SK-N-SH (cell line): ENCODE results near the gene DGLUCY. TPM values are rescaled to one million over a fixed set of nuclear protein-coding genes. Genes with fewer than 3 reads are reported as not detected.

Source experiments
- CTCF ChIA-PET: fragments of 300-600, 350-600 bp; formaldehyde crosslinking; extraction: SDS; loops from one replicate; lab custom pipeline; 2021; lab: Yijun Ruan, JAX
- POLR2A ChIA-PET: fragments of 350-600 bp; sonication (Branson Sonifier 250); formaldehyde crosslinking; extraction: SDS; loops from one replicate; lab custom pipeline; 2020; ENCODE audit warnings: antibody characterized with exemption, inconsistent platforms; lab: Yijun Ruan, JAX
- DNase-seq: peaks from one replicate; pipeline ENCODE4 v3.0.0; 2012
- H2AFZ ChIP-seq: fragments of 200-600 bp; sonication (generic); 2 replicates; pipeline ENCODE4 v1.8.1; 2016; ENCODE audit warnings: antibody characterized with exemption, mild to moderate bottlenecking, low read depth
- H3F3A ChIP-seq: fragments of 200-600 bp; sonication (generic); replicated peaks from 2 replicates; pipeline ENCODE3; 2016; ENCODE audit warnings: antibody characterized with exemption, mild to moderate bottlenecking; ENCODE audit not compliant: insufficient read depth
- H3K27ac ChIP-seq, 2 experiments: fragments of 200-500 bp in 1 of 2; fragments of 200-600 bp in 1 of 2; sonication (Bioruptor generic) in 1 of 2; sonication (generic), shearing (Covaris generic) in 1 of 2; 2 replicates each; pipeline versions ENCODE4 v1.5.1 to v1.6.1; 2014 to 2016; ENCODE audit warnings: low read depth in 2 of 2, inconsistent platforms in 1 of 2, low read length in 1 of 2, mild to moderate bottlenecking in 1 of 2, mixed read lengths in 1 of 2
- H3K27me3 ChIP-seq: fragments of 200-600 bp; sonication (generic), shearing (Covaris generic); 2 replicates; pipeline ENCODE4 v1.6.1; 2016; ENCODE audit warnings: mixed run types; ENCODE audit not compliant: insufficient read depth
- H3K36me3 ChIP-seq, 2 experiments: fragments of 200-500 bp in 1 of 2; fragments of 200-600 bp in 1 of 2; sonication (Bioruptor generic) in 1 of 2; sonication (generic) in 1 of 2; replicated peaks in 1 of 2; 2 replicates each; pipeline versions ENCODE3 to v1.5.1; 2014 to 2016; ENCODE audit warnings: low read length in 1 of 2, mild to moderate bottlenecking in 1 of 2; ENCODE audit not compliant: insufficient read depth in 2 of 2, control insufficient read depth in 1 of 2
- H3K4me1 ChIP-seq, 2 experiments: fragments of 200-500 bp in 1 of 2; fragments of 200-600 bp in 1 of 2; sonication (Bioruptor generic) in 1 of 2; sonication (generic), shearing (Covaris generic) in 1 of 2; 2 replicates each; pipeline versions ENCODE4 v1.5.1 to v1.6.1; 2014 to 2016; ENCODE audit warnings: low read depth in 1 of 2, low read length in 1 of 2, mixed run types in 1 of 2; ENCODE audit not compliant: insufficient read depth in 2 of 2, control insufficient read depth in 1 of 2
- H3K4me2 ChIP-seq: fragments of 200-600 bp; sonication (generic), shearing (Covaris generic); 2 replicates; pipeline ENCODE4 v1.6.1; 2017; ENCODE audit warnings: mixed run types
- H3K4me3 ChIP-seq, 2 experiments: fragments of 200-500 bp in 1 of 2; fragments of 200-600 bp in 1 of 2; sonication (Bioruptor generic) in 1 of 2; sonication (generic), shearing (Covaris generic) in 1 of 2; 2 replicates each; pipeline versions ENCODE4 v1.5.1 to v1.8.1; 2014 to 2016; ENCODE audit warnings: low read depth in 2 of 2, inconsistent platforms in 1 of 2, low read length in 1 of 2, mild to moderate bottlenecking in 1 of 2, mixed read lengths in 1 of 2, moderate library complexity in 1 of 2
- H3K79me2 ChIP-seq: fragments of 200-600 bp; sonication (generic); 2 replicates; pipeline ENCODE4 v1.8.1; 2017; ENCODE audit warnings: mild to moderate bottlenecking; ENCODE audit not compliant: insufficient read depth
- H3K9ac ChIP-seq: fragments of 200-600 bp; sonication (generic); 2 replicates; pipeline ENCODE4 v1.6.1; 2017; ENCODE audit warnings: mixed run types
- H3K9me2 ChIP-seq: fragments of 200-600 bp; sonication (generic); 2 replicates; pipeline ENCODE4 v1.6.1; 2017; ENCODE audit warnings: mixed run types
- H3K9me3 ChIP-seq: fragments of 200-600 bp; sonication (generic); 2 replicates; pipeline ENCODE4 v1.6.1; 2017; ENCODE audit warnings: mixed run types, mild to moderate bottlenecking, moderate library complexity
- H4K20me1 ChIP-seq: fragments of 200-600 bp; sonication (generic); 2 replicates; pipeline ENCODE4 v1.6.1; 2017; ENCODE audit warnings: mild to moderate bottlenecking, mixed run types; ENCODE audit not compliant: insufficient read depth
- CHD2 ChIP-seq: fragments of 150-350 bp; IDR thresholded peaks from 2 replicates; pipeline ENCODE4 v1.6.1; 2018; ENCODE audit warnings: low read length; ENCODE audit not compliant: partially characterized antibody
- ELF1 ChIP-seq: IDR thresholded peaks from 2 replicates; pipeline ENCODE4 v1.4.0; 2012
- EP300 ChIP-seq, 2 experiments: IDR thresholded peaks; 2 replicates each; pipeline versions ENCODE4 v1.4.0 to v1.6.1; 2012; ENCODE audit warnings: borderline replicate concordance in 1 of 2, low read depth in 1 of 2, low read length in 1 of 2
- EZH2phosphoT487 ChIP-seq: fragments of 200-600 bp; sonication (generic); IDR thresholded peaks from 2 replicates; pipeline ENCODE4 v1.6.1; 2017; ENCODE audit warnings: low read depth, mixed run types, mild to moderate bottlenecking, antibody characterized with exemption, moderate library complexity, borderline replicate concordance
- FOSL2 ChIP-seq: IDR thresholded peaks from 2 replicates; pipeline ENCODE4 v1.4.0; 2012; ENCODE audit warnings: low read depth, mild to moderate bottlenecking, moderate library complexity, borderline replicate concordance
- FOXJ3 ChIP-seq: sonication (generic); formaldehyde crosslinking; IDR thresholded peaks from 2 replicates; pipeline ENCODE4 v1.5.1; 2020; ENCODE audit warnings: mild to moderate bottlenecking, missing genetic modification reagents
- FOXM1 ChIP-seq: IDR thresholded peaks from 2 replicates; pipeline ENCODE4 v1.4.0; 2012; ENCODE audit warnings: low read depth, mild to moderate bottlenecking
- GABPA ChIP-seq: IDR thresholded peaks from 2 replicates; pipeline ENCODE4 v1.4.0; 2012; ENCODE audit warnings: low read depth, mild to moderate bottlenecking
- GATA2 ChIP-seq: sonication (generic); formaldehyde crosslinking; IDR thresholded peaks from 2 replicates; pipeline ENCODE4 v1.5.0; 2020; ENCODE audit warnings: mild to moderate bottlenecking, missing genetic modification reagents
- JUND ChIP-seq: IDR thresholded peaks from 2 replicates; pipeline ENCODE4 v1.4.0; 2012
- MEF2A ChIP-seq: IDR thresholded peaks from 2 replicates; pipeline ENCODE4 v1.4.0; 2012; ENCODE audit warnings: low read depth, borderline replicate concordance
- MXI1 ChIP-seq: IDR thresholded peaks from 2 replicates; pipeline ENCODE4 v1.6.1; 2012; ENCODE audit warnings: mild to moderate bottlenecking, low read depth, low read length, improper control_type of control experiment
- NFIC ChIP-seq: IDR thresholded peaks from 2 replicates; pipeline ENCODE4 v1.4.0; 2012; ENCODE audit warnings: borderline replicate concordance
- NRF1 ChIP-seq: IDR thresholded peaks from 2 replicates; pipeline ENCODE4 v1.6.1; 2012; ENCODE audit warnings: low read depth, mild to moderate bottlenecking, low read length
- PBX3 ChIP-seq: IDR thresholded peaks from 2 replicates; pipeline ENCODE4; 2012
- RCOR1 ChIP-seq: fragments of 150-350 bp; IDR thresholded peaks from 2 replicates; pipeline ENCODE4 v1.6.1; 2017; ENCODE audit warnings: antibody characterized with exemption, low read length
- REST ChIP-seq: IDR thresholded peaks from 2 replicates; pipeline ENCODE4 v1.6.1; 2012; ENCODE audit warnings: mild to moderate bottlenecking, low read depth, low read length, moderate library complexity
- RFX5 ChIP-seq: IDR thresholded peaks from 2 replicates; pipeline ENCODE4 v1.6.1; 2012; ENCODE audit warnings: mild to moderate bottlenecking, improper control_type of control experiment, low read length
- SMC3 ChIP-seq: IDR thresholded peaks from 2 replicates; pipeline ENCODE4 v1.6.1; 2012; ENCODE audit warnings: low read depth, low read length, improper control_type of control experiment
- TCF12 ChIP-seq: IDR thresholded peaks from 2 replicates; pipeline ENCODE4 v1.4.0; 2012
- TEAD4 ChIP-seq: IDR thresholded peaks from 2 replicates; pipeline ENCODE4 v1.4.0; 2012; ENCODE audit warnings: mild to moderate bottlenecking, borderline replicate concordance; ENCODE audit not compliant: insufficient read depth
- USF2 ChIP-seq: fragments of 150-350 bp; IDR thresholded peaks from 2 replicates; pipeline ENCODE4 v1.6.1; 2017; ENCODE audit warnings: antibody characterized with exemption, low read length, low read depth, borderline replicate concordance
- ZBTB33 ChIP-seq: IDR thresholded peaks from 2 replicates; pipeline ENCODE4 v1.4.0; 2012; ENCODE audit warnings: low read depth, borderline replicate concordance
- WGBS: methylation state at CpG from one replicate; pipeline ENCODE4 v1.1.6; 2017; ENCODE audit warnings: low lambda C conversion rate; 5-methylcytosine and 5-hydroxymethylcytosine counted together
- polyA plus RNA-seq, 3 experiments: library from polyadenylated mRNA; depleted of rRNA; stranded (reverse); fragments of >200 nt; gene quantifications; 2 replicates each; pipeline ENCODE4 v1.2.3, GENCODE V29; 2012

DGLUCY gene
- polyA plus RNA-seq, 1 of the 3 experiments (the other 2 are of a cell fraction), result 17.2 TPM

GRCh38 chr14:91195881-91196280 lies 82.0 kb downstream of the DGLUCY start:
- H2AFZ ChIP-seq, result no peak overlapping the region
- no peaks in the 10 kb centered on the region for H4K20me1 ChIP-seq
- H3K27ac ChIP-seq, result no peak overlapping the region
- H3F3A ChIP-seq, result no peaks in the 10 kb centered on the region
- ChIA-PET POLR2A (no interaction called here), CTCF (no interaction called here)
- H3K4me3 ChIP-seq, result no peak overlapping the region
- no peaks in the 10 kb centered on the region for H3K79me2 ChIP-seq
- peaks cover 6 to 8% of the 10 kb centered on the region in 2 experiments for H3K36me3 ChIP-seq
- no peaks in the 10 kb centered on the region for H3K9me3 ChIP-seq
- no peak for DNase-seq
- H3K9me2 ChIP-seq, result no peaks in the 10 kb centered on the region
- H3K4me1 ChIP-seq, result peaks cover 0 to 3% of the 10 kb centered on the region in 2 experiments; a peak in 1 of 4 replicates
- H3K27me3 ChIP-seq, result no peaks in the 10 kb centered on the region
- TF ChIP-seq GABPA (no peak), ZBTB33 (no peak), SMC3 (no peak), EP300 (IDR thresholded peaks at IDR 0.05; ENCODE audit: borderline replicate concordance in 1 of 2, low read depth in 1 of 2, low read length in 1 of 2) (no peak), JUND (no peak), RFX5 (no peak), RCOR1 (no peak), CHD2 (no peak), PBX3 (no peak), GATA2 (CRISPR knock-in tag) (no peak), EZH2phosphoT487 (no peak), MXI1 (no peak), FOXJ3 (no peak), USF2 (no peak), ELF1 (no peak), FOXM1 (no peak)
- TF ChIP-seq, all 33 proteins: peak for 0
- no peak overlapping the region for H3K9ac ChIP-seq
- no peak overlapping the region for H3K4me2 ChIP-seq
- WGBS, result 90% methylated on average over 10 of the region's 10 CpGs

- Histone ChIP-seq H3K79me2 (no peaks in the 10 kb centered on the region), H4K20me1 (no peaks in the 10 kb centered on the region), H3K4me1 (no peaks in the 10 kb centered on the region), H2AFZ (no peak overlapping the region), H3F3A (no peaks in the 10 kb centered on the region), H3K27me3 (no peaks in the 10 kb centered on the region), H3K9me2 (no peaks in the 10 kb centered on the region), H3K9me3 (no peaks in the 10 kb centered on the region), H3K4me3 (no peak overlapping the region), H3K36me3 (peaks cover 6 to 14% of the 10 kb centered on the region in 2 experiments), H3K27ac (no peak overlapping the region), H3K9ac (no peak overlapping the region), H3K4me2 (no peak overlapping the region)
- no peak for TF ChIP-seq SMC3
- no peak for TF ChIP-seq TCF12
- TF ChIP-seq MEF2A, result no peak
- no peak for TF ChIP-seq CHD2
- no peak for TF ChIP-seq ELF1
- no peak for TF ChIP-seq FOXM1
- TF ChIP-seq REST, result no peak
- no peak for TF ChIP-seq FOSL2
- no peak for TF ChIP-seq TEAD4
- TF ChIP-seq NRF1, result no peak
- TF ChIP-seq NFIC, result no peak
- POLR2A ChIA-PET, result no interaction called here
- CTCF ChIA-PET, result no interaction called here
- no peak for DNase-seq
Measured at GRCh38 chr14:91197631-91198030, 83.8 kb downstream of the DGLUCY start.
